GM12892 (cell line): Measurements from ENCODE around the gene ANKFN1.

Experiments used
- POLR2A ChIP-seq: IDR thresholded peaks from 2 replicates; pipeline ENCODE4 v1.6.1; 2011; ENCODE audit warnings: low read depth, low read length, control low read depth
- POLR2AphosphoS5 ChIP-seq: IDR thresholded peaks from 2 replicates; pipeline ENCODE4 v1.6.1; 2011; ENCODE audit warnings: low read depth, low read length, control low read depth

GRCh38 chr17:56292578-56292977, 139.3 kb downstream of the ANKFN1 start:
- no peak for TF ChIP-seq POLR2A
- no peak for TF ChIP-seq POLR2AphosphoS5
